Fibroblast of villous mesenchyme (primary cell): ENCODE measurements around the gene NIN. TPM values are rescaled to one million over a fixed set of nuclear protein-coding genes. Genes with fewer than 3 reads are reported as not detected.

ENCODE experiments used
- DNase-seq: peaks from one replicate; pipeline ENCODE4 v3.0.0-alpha.2; 2010; ENCODE audit warnings: low read depth
- H3K4me3 ChIP-seq: 2 replicates; pipeline ENCODE4 v1.5.1; 2011; ENCODE audit warnings: low read depth, mild to moderate bottlenecking, low read length
- total RNA-seq: library from RNA; depleted of rRNA; stranded (reverse); fragments of >200 nt; gene quantifications from 2 replicates; pipeline ENCODE4 v1.2.3, GENCODE V29; 2012
- TF ChIP-seq, protein P1 (sequence below): IDR thresholded peaks from 2 replicates; pipeline ENCODE4 v1.5.1; 2012; ENCODE audit warnings: low read depth, mild to moderate bottlenecking, low read length; ENCODE audit not compliant: insufficient read depth

NIN gene
- total RNA-seq, 1 donor: 29.8 TPM

DNA sequence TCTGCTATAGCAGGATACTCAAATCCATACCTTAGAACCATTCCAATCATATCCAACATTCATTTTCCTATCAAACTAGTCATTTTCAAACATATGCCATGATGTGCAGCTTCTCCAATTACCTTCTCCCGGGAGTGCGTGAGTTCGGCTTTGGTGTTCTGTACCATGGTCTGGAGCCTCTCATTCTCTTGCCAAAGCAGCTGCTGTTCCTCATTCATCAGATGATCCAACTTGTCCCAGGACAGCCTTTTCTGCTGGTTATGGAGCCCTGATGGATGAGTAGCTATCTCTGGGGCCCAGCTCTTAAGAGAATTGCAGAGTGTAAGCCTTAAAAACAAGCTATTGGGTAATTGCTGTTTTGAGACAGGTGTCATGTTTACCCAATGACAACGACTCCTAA lies 91.8 kb downstream of the NIN start:
- DNase-seq: no peak
- TF ChIP-seq, protein P1, sequence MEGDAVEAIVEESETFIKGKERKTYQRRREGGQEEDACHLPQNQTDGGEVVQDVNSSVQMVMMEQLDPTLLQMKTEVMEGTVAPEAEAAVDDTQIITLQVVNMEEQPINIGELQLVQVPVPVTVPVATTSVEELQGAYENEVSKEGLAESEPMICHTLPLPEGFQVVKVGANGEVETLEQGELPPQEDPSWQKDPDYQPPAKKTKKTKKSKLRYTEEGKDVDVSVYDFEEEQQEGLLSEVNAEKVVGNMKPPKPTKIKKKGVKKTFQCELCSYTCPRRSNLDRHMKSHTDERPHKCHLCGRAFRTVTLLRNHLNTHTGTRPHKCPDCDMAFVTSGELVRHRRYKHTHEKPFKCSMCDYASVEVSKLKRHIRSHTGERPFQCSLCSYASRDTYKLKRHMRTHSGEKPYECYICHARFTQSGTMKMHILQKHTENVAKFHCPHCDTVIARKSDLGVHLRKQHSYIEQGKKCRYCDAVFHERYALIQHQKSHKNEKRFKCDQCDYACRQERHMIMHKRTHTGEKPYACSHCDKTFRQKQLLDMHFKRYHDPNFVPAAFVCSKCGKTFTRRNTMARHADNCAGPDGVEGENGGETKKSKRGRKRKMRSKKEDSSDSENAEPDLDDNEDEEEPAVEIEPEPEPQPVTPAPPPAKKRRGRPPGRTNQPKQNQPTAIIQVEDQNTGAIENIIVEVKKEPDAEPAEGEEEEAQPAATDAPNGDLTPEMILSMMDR: no peak
- H3K4me3 ChIP-seq: no peak overlapping the region

DNA sequence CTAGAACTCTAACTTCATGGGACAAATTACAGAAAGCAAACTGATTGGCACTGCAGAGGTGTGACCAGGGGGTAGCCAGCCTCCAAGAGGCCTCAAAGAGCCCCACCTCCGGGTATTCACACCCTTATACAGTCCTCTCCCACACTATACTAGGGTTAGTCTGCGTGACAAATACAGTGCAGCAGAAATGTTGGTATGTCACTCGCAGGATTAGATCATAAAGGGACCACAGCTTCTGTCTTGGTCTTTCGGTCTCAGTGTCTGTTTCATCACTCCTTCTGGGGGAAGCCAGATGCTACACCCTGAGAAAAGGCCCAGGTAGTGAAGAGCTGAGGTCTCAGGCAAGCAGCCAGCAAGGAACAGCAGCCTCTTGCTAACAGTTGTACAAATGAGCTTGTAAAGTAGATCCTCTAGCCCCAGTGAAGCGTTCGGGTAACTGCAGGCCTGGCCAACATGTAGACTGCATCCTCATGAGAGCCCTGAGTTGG lies 94.0 kb downstream of the NIN start:
- H3K4me3 ChIP-seq: no peak overlapping the region
- TF ChIP-seq, protein P1: no peak
- peak; percentile 20 for DNase-seq

DNA sequence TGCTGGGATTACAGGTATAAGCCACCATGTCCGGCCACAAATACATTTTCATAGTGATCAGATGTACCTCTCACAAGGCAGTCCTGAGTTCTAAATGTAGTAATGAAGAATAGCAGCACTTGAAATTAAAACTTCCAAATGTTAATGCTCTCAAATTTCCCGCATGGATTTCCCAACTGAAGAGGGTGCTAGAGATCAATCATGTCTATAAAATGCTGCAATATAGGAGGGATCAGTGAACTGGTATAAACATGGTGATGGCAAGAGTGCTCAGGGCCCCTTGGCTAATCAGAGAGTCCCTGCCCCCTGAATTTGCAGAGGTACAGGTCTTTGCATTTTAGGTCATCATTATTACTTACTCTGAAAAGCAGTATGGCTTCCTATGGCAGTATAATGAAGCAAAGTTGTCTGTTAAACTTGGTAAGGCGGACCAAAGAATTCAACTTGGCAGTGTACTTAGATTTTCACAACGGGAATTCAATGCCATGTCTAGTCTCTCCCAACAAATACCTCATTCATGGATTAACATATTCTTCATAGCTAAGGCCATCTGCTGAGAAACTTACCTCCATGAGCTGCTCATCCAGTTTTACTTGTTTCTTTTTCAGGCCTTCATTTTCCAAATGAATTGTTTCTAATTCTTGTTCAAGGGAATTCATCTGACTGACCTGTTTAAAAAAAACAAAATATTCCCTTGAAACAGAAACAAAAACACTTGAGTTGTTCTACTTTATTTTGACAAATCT lies 95.8 kb downstream of the NIN start:
- TF ChIP-seq, protein P1: no peak
- no peak overlapping the region for H3K4me3 ChIP-seq
- peak; percentile 23 for DNase-seq

DNA sequence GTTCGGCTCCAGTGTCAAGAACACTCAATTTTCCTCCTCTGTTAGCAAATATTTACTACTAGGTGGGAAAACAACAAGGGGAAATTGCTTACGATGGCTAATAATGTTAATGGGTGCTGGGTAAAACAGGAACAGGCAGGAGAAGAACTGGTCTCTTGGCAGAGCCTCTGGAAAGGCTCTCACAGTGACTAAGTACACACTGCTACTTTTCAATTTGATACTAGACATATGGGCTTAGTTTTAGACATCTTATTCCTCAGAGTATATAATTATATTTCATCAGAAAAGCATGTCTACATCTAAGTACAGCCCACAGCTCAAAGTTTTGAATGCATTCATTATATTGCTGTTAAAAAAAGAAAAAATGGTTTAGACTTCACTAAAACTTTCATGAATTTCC lies 97.5 kb downstream of the NIN start:
- H3K4me3 ChIP-seq: no peak overlapping the region
- DNase-seq: no peak
- TF ChIP-seq, protein P1: no peak

DNA sequence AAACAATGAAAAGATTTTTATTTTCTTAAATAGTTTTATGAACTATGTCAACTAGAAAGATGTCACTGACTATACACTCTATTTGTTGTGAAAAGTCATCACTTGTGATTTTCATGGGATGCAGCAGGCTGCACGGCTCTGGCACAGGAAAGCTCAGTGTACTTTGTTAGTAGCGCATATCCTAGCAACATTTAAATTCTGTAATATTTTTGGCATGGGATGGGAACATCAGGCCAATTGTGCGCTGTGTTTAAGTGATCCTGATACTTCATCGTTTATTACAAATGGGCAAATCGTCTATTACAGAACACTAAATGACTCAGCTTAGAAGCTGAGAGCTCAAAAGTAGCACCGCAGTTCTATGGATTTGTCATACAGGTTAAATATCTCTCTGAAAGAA lies 102.1 kb downstream of the NIN start:
- no peak overlapping the region for H3K4me3 ChIP-seq
- TF ChIP-seq, protein P1: no peak
- DNase-seq: no peak

DNA sequence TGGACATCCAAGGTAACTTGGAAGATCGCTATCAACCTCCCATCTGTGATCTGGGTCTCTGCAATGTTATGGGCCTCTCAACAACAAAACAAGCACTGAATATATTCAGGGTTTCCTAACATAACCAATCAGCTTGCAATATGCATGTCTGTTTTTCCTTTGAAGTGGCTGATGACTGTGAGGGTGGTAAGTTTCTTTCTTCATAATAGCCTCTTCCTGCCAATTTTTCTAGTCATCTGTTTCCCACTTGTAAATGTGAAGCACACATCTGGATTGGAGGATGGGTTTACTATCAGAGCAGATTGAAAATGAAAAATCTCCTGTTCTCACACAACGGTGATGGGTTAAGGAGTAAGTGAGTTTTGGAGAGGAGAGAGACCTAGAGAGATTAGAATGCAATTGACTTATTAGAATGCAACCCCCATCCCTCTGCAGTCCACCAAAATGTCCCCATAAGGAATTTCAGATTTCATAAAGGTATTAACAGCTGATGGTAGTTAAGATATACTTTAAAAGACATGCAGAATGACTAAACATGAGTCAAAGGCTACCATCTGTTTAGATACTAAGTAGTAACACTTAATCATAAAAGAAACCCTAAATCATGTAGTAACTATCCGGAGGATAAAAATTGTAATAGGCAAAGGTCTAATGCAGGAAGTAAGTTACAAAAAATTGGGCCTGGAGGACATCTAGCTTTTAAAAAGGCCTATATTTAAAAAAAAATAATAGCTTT lies 104.4 kb downstream of the NIN start:
- TF ChIP-seq, protein P1: no peak
- H3K4me3 ChIP-seq: peak overlapping the region; percentile 7
- peak; percentile 97 for DNase-seq
